ENCODE data around the gene SKP2.

GRCh38 chr5:36105819-36106218 is 46.1 kb upstream of the SKP2 start:
- TF ChIP-seq POLR2A (IDR thresholded peaks at IDR 0.05) (no peak), CTCF (IDR thresholded peaks at IDR 0.05) (no peak)

All from lower leg skin (tissue), 3 donors.